ENCODE results near the gene MUC13.

Gene MUC13

DNA sequence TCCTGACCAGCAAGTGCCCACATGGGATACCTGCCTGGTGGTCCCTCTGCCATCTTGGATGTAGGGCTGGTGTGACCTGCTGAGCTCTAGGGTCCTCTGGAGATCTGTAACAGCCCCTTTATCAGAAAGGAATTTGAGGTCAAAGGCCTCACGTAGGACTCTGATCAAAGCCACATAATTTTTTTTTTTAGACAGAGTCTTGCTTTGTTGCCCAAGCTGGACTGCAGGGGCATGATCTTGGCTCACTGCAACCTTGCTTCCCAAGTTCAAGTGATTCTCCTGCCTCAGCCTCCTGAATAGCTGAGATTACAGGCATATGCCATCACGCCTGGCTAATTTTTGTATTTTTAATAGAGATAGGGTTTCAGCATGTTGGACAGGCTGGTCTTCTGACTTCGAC lies 56.9 kb downstream of the MUC13 start:
- CTCF ChIA-PET = interaction anchor here (0.9 to 1.3 kb wide), 2 partner anchors 32 to 116 kb away, joined by 3 read pairs; no protein-coding TSS in a partner anchor
- peaks cover 0 to 2% (median 0%) of the 10 kb centered on the region in 5 experiments for H3K27me3 ChIP-seq (replicated peaks in 2 of 5; ENCODE audit: control insufficient read depth in 4 of 5, insufficient read depth in 5 of 5, low read length in 4 of 5)
- peaks cover 15 to 36% (median 23%) of the 10 kb centered on the region in 4 experiments for H3K4me1 ChIP-seq (ENCODE audit: control extremely low read depth in 1 of 4, control insufficient read depth in 4 of 4, insufficient read depth in 4 of 4, low read length in 3 of 4)
- H3K9me3 ChIP-seq (ENCODE audit: control extremely low read depth in 1 of 5, control insufficient read depth in 4 of 5, insufficient read depth in 2 of 5, low read depth in 1 of 5, low read length in 4 of 5) = no peaks in the 10 kb centered on the region
- H3K36me3 ChIP-seq (ENCODE audit: control insufficient read depth in 4 of 4, insufficient read depth in 4 of 4, low read length in 3 of 4) = no peaks in the 10 kb centered on the region
- no peak for DNase-seq
- no peak overlapping the region for H3K4me3 ChIP-seq (ENCODE audit: control insufficient read depth in 1 of 7, extremely low read depth in 1 of 7, insufficient read depth in 4 of 7, low read depth in 2 of 7, low read length in 6 of 7)
- POLR2A ChIA-PET = no interaction called here
- 88% methylated on average over 1 of the region's 3 CpGs for WGBS (ENCODE audit: insufficient coverage)
- H3K27ac ChIP-seq (ENCODE audit: insufficient read depth in 1 of 2, low read depth in 1 of 2, low read length in 2 of 2, poor library complexity in 1 of 2, severe bottlenecking in 2 of 2) = no peak overlapping the region

DNA sequence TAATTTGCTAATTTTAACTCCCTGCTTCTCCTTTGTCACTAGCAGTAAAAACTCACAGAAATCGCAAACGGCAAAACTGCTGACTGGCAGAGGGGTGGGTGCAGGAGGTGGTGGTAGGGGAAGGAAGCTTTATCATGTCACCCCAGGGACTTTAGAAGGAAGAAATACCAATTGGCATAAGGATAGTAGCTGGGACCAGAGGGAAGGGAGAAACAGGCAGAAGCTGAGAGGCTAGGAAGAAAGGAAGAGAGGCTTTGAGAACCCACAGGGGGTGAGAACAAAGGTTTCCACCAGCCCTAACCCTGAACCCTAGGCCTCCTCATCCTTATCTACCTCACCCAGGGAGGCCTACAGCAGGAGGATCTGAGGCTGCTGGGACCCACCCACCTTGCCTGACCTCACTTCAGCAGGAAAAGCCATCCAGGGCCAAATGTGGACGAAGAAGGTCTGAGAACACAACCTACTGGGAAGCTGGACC lies 58.1 kb downstream of the MUC13 start:
- H3K4me3 ChIP-seq (ENCODE audit: control insufficient read depth in 1 of 7, extremely low read depth in 1 of 7, insufficient read depth in 4 of 7, low read depth in 2 of 7, low read length in 6 of 7) = no peak overlapping the region
- peaks cover 15 to 36% (median 23%) of the 10 kb centered on the region in 4 experiments for H3K4me1 ChIP-seq (ENCODE audit: control extremely low read depth in 1 of 4, control insufficient read depth in 4 of 4, insufficient read depth in 4 of 4, low read length in 3 of 4)
- CTCF ChIA-PET = interaction anchor here (0.7 to 1.7 kb wide), 8 partner anchors 9 to 116 kb away, joined by 3 to 4 read pairs (median 3); no protein-coding TSS in a partner anchor
- H3K27ac ChIP-seq (ENCODE audit: insufficient read depth in 1 of 2, low read depth in 1 of 2, low read length in 2 of 2, poor library complexity in 1 of 2, severe bottlenecking in 2 of 2) = peak overlapping the region in 1 of 2 experiments; percentile 15
- H3K9me3 ChIP-seq (ENCODE audit: control extremely low read depth in 1 of 5, control insufficient read depth in 4 of 5, insufficient read depth in 2 of 5, low read depth in 1 of 5, low read length in 4 of 5) = no peaks in the 10 kb centered on the region
- POLR2A ChIA-PET = no interaction called here
- 43% methylated on average over 1 of the region's 3 CpGs for WGBS (ENCODE audit: insufficient coverage)
- H3K27me3 ChIP-seq (replicated peaks in 2 of 5; ENCODE audit: control insufficient read depth in 4 of 5, insufficient read depth in 5 of 5, low read length in 4 of 5) = no peaks in the 10 kb centered on the region
- no peaks in the 10 kb centered on the region for H3K36me3 ChIP-seq (ENCODE audit: control insufficient read depth in 4 of 4, insufficient read depth in 4 of 4, low read length in 3 of 4)
- DNase-seq = peak in 2 of 3 donors; percentile 49 to 62

DNA sequence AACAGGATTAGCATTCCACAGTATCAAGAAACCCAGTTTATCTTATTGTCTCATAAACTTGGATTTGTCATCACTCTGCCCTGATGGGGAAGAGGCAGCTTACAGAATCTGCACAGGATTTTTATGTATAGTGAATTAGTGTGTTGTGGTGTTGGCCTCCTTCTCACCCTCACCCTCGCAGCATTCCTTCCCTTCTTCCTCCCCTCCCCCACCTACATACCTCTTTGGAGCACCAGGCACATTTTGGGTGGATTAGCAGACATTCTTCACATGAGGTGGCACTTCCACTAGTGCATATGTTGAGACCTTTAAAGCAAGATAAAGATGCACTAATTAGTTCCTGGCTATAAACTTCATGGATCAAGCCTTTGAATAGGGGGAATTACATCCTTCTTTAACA lies 61.3 kb downstream of the MUC13 start:
- no peaks in the 10 kb centered on the region for H3K36me3 ChIP-seq (ENCODE audit: control insufficient read depth in 4 of 4, insufficient read depth in 4 of 4, low read length in 3 of 4)
- H3K9me3 ChIP-seq (ENCODE audit: control extremely low read depth in 1 of 5, control insufficient read depth in 4 of 5, insufficient read depth in 2 of 5, low read depth in 1 of 5, low read length in 4 of 5) = no peaks in the 10 kb centered on the region

DNA sequence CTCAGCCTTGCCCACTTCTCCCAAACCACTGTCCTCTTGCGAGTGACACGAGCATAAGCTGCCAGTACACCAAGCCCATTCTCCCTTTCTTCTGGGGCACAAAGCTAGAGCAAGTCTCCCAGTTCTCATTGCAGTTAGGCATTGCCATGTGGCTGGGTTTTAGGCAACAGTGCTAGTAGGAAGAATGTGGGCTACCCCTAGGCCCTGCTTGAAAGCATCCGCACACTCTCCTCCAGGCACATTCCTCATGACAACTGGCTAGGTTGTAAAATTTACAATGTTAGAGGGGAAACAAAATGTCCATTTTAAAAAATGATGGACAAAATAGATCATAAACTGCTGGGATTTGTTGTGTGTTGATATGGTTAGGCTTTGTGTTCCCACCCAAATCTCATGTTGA lies 67.0 kb downstream of the MUC13 start:
- DNase-seq = no peak
- Histone ChIP-seq H3K36me3 (ENCODE audit: control insufficient read depth in 4 of 4, insufficient read depth in 4 of 4, low read length in 3 of 4) (no peaks in the 10 kb centered on the region), H3K27ac (ENCODE audit: insufficient read depth in 1 of 2, low read depth in 1 of 2, low read length in 2 of 2, poor library complexity in 1 of 2, severe bottlenecking in 2 of 2) (no peak overlapping the region), H3K27me3 (replicated peaks in 2 of 5; ENCODE audit: control insufficient read depth in 4 of 5, insufficient read depth in 5 of 5, low read length in 4 of 5) (no peaks in the 10 kb centered on the region), H3K9me3 (ENCODE audit: control extremely low read depth in 1 of 5, control insufficient read depth in 4 of 5, insufficient read depth in 2 of 5, low read depth in 1 of 5, low read length in 4 of 5) (no peaks in the 10 kb centered on the region), H3K4me1 (ENCODE audit: control extremely low read depth in 1 of 4, control insufficient read depth in 4 of 4, insufficient read depth in 4 of 4, low read length in 3 of 4) (no peaks in the 10 kb centered on the region), H3K4me3 (ENCODE audit: control insufficient read depth in 1 of 7, extremely low read depth in 1 of 7, insufficient read depth in 4 of 7, low read depth in 2 of 7, low read length in 6 of 7) (no peak overlapping the region)
- ChIA-PET POLR2A (no interaction called here), CTCF (no interaction called here)
- WGBS (ENCODE audit: insufficient coverage) = 100% methylated on average over 1 of the region's 3 CpGs

More for the DNA sequence above, 61.3 kb downstream of the MUC13 start:
- CTCF ChIA-PET = interaction anchor here (2.1 kb wide), 1 partner anchor 16 kb away, joined by 6 read pairs; no protein-coding TSS in a partner anchor
- DNase-seq = no peak
- Histone ChIP-seq H3K4me1 (ENCODE audit: control extremely low read depth in 1 of 4, control insufficient read depth in 4 of 4, insufficient read depth in 4 of 4, low read length in 3 of 4) (peaks cover 7 to 20% (median 11%) of the 10 kb centered on the region in 4 experiments), H3K4me3 (ENCODE audit: control insufficient read depth in 1 of 7, extremely low read depth in 1 of 7, insufficient read depth in 4 of 7, low read depth in 2 of 7, low read length in 6 of 7) (no peak overlapping the region), H3K27ac (ENCODE audit: insufficient read depth in 1 of 2, low read depth in 1 of 2, low read length in 2 of 2, poor library complexity in 1 of 2, severe bottlenecking in 2 of 2) (no peak overlapping the region), H3K27me3 (replicated peaks in 2 of 5; ENCODE audit: control insufficient read depth in 4 of 5, insufficient read depth in 5 of 5, low read length in 4 of 5) (no peaks in the 10 kb centered on the region)
- WGBS (ENCODE audit: insufficient coverage) = no CpG with 5 or more reads among the region's 1 CpG
- POLR2A ChIA-PET = no interaction called here

DNA sequence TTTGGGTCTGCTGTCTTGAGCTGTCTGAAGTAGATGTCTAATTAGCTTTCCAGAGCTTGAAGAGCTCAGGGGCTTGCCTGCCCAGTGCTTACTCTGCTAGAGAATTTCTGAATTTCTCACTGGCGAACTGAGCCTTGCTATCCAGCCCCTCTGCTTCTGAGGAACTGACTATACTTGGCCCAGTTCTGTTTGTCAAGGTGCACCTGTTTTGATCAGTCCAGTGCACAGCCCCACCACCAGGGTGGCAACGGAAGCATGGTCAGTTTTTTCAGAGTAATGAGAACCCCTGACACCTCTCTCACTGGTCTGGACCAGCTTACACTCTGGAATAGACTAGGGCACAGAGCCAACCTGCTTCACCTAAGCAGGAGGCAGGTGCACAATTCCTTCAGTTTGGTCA lies 72.5 kb downstream of the MUC13 start:
- Histone ChIP-seq H3K9me3 (ENCODE audit: control extremely low read depth in 1 of 5, control insufficient read depth in 4 of 5, insufficient read depth in 2 of 5, low read depth in 1 of 5, low read length in 4 of 5) (no peaks in the 10 kb centered on the region), H3K4me3 (ENCODE audit: control insufficient read depth in 1 of 7, extremely low read depth in 1 of 7, insufficient read depth in 4 of 7, low read depth in 2 of 7, low read length in 6 of 7) (no peak overlapping the region), H3K27me3 (replicated peaks in 2 of 5; ENCODE audit: control insufficient read depth in 4 of 5, insufficient read depth in 5 of 5, low read length in 4 of 5) (no peaks in the 10 kb centered on the region), H3K4me1 (ENCODE audit: control extremely low read depth in 1 of 4, control insufficient read depth in 4 of 4, insufficient read depth in 4 of 4, low read length in 3 of 4) (no peaks in the 10 kb centered on the region), H3K27ac (ENCODE audit: insufficient read depth in 1 of 2, low read depth in 1 of 2, low read length in 2 of 2, poor library complexity in 1 of 2, severe bottlenecking in 2 of 2) (no peak overlapping the region), H3K36me3 (ENCODE audit: control insufficient read depth in 4 of 4, insufficient read depth in 4 of 4, low read length in 3 of 4) (no peaks in the 10 kb centered on the region)
- ChIA-PET POLR2A (interaction anchor here (1.3 kb wide), 1 partner anchor 16 kb away, joined by 5 read pairs; no protein-coding TSS in a partner anchor), CTCF (interaction anchor here (1.0 to 1.3 kb wide), 5 partner anchors 14 to 200 kb away, joined by 3 to 5 read pairs (median 3); no protein-coding TSS in a partner anchor)
- 95% methylated on average over 2 of the region's 2 CpGs for WGBS (ENCODE audit: insufficient coverage)
- no peak for DNase-seq

DNA sequence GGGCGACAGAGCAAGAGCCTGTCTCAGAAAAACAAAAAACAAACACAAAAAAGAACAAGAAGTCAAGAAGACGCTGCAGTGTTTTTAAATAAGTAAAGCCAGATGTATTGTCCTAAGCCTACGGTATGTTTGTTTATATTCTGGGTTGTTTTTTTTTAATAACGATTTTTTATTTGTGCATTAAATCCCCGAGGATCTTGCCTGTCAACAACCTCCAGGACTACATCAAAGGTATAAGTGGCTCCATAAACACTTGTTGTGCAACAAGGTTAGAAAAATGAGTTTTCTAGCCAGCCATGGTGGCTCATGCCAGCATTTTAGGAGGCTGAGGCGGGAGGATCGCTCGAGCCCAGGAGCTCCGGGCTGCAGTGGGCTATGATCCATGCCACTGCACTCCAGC lies 73.5 kb downstream of the MUC13 start:
- no peaks in the 10 kb centered on the region for H3K4me1 ChIP-seq (ENCODE audit: control extremely low read depth in 1 of 4, control insufficient read depth in 4 of 4, insufficient read depth in 4 of 4, low read length in 3 of 4)

DNA sequence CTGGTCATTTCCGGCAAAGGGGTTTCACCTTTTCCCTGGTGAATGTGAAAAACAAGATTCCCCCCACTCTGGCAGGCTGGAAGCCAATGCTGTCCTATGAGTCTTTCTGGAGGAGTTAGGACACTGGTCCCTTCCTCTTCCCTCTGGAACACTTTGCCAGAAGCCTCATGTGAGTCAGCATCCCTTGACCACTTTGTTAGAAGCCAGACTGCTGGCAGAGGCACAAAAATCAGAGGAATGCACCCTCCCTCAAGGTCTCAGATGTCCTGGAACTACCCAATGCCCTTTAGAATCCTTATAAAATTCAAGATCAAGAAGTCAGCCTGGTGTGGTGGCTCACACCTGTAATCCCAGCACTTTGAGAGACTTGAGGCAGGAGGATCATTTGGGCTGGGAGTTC lies 74.0 kb downstream of the MUC13 start:
- no peaks in the 10 kb centered on the region for H3K36me3 ChIP-seq (ENCODE audit: control insufficient read depth in 4 of 4, insufficient read depth in 4 of 4, low read length in 3 of 4)
- ChIA-PET POLR2A (interaction anchor here (0.6 kb wide), 1 partner anchor 12 kb away, joined by 3 read pairs; no protein-coding TSS in a partner anchor), CTCF (no interaction called here)
- no peak overlapping the region for H3K4me3 ChIP-seq (ENCODE audit: control insufficient read depth in 1 of 7, extremely low read depth in 1 of 7, insufficient read depth in 4 of 7, low read depth in 2 of 7, low read length in 6 of 7)
- H3K27me3 ChIP-seq (replicated peaks in 2 of 5; ENCODE audit: control insufficient read depth in 4 of 5, insufficient read depth in 5 of 5, low read length in 4 of 5) = peaks cover 0 to 4% (median 0%) of the 10 kb centered on the region in 5 experiments
- no peaks in the 10 kb centered on the region for H3K4me1 ChIP-seq (ENCODE audit: control extremely low read depth in 1 of 4, control insufficient read depth in 4 of 4, insufficient read depth in 4 of 4, low read length in 3 of 4)
- WGBS (ENCODE audit: insufficient coverage) = no CpG with 5 or more reads among the region's 1 CpG
- DNase-seq = no peak
- no peak overlapping the region for H3K27ac ChIP-seq (ENCODE audit: insufficient read depth in 1 of 2, low read depth in 1 of 2, low read length in 2 of 2, poor library complexity in 1 of 2, severe bottlenecking in 2 of 2)
- no peaks in the 10 kb centered on the region for H3K9me3 ChIP-seq (ENCODE audit: control extremely low read depth in 1 of 5, control insufficient read depth in 4 of 5, insufficient read depth in 2 of 5, low read depth in 1 of 5, low read length in 4 of 5)

More for the DNA sequence above, 73.5 kb downstream of the MUC13 start:
- peaks cover 0 to 2% (median 0%) of the 10 kb centered on the region in 5 experiments for H3K27me3 ChIP-seq (replicated peaks in 2 of 5; ENCODE audit: control insufficient read depth in 4 of 5, insufficient read depth in 5 of 5, low read length in 4 of 5)
- ChIA-PET POLR2A (interaction anchor here (0.6 kb wide), 1 partner anchor 13 kb away, joined by 3 read pairs; no protein-coding TSS in a partner anchor), CTCF (interaction anchor here (1.2 kb wide), 1 partner anchor 100 kb away, joined by 3 read pairs; no protein-coding TSS in a partner anchor)
- H3K4me3 ChIP-seq (ENCODE audit: control insufficient read depth in 1 of 7, extremely low read depth in 1 of 7, insufficient read depth in 4 of 7, low read depth in 2 of 7, low read length in 6 of 7) = no peak overlapping the region
- DNase-seq = no peak
- no peaks in the 10 kb centered on the region for H3K9me3 ChIP-seq (ENCODE audit: control extremely low read depth in 1 of 5, control insufficient read depth in 4 of 5, insufficient read depth in 2 of 5, low read depth in 1 of 5, low read length in 4 of 5)
- no peak overlapping the region for H3K27ac ChIP-seq (ENCODE audit: insufficient read depth in 1 of 2, low read depth in 1 of 2, low read length in 2 of 2, poor library complexity in 1 of 2, severe bottlenecking in 2 of 2)
- WGBS (ENCODE audit: insufficient coverage) = 100% methylated on average over 4 of the region's 9 CpGs
- no peaks in the 10 kb centered on the region for H3K36me3 ChIP-seq (ENCODE audit: control insufficient read depth in 4 of 4, insufficient read depth in 4 of 4, low read length in 3 of 4)

All from common myeloid progenitor, CD34-positive (primary cell).